Measurements from ENCODE around the gene KITLG.

Gene KITLG

GRCh38 chr12:88458327-88458726 lies 121.9 kb downstream of the KITLG start:
- H3K4me3 ChIP-seq (replicated peaks; ENCODE audit: low read depth, low read length): no peak overlapping the region
- no peak for TF ChIP-seq CTCF (IDR thresholded peaks at IDR 0.05; ENCODE audit: low read length, missing control alignments)
- no peak for DNase-seq (ENCODE audit: low read depth)

GRCh38 chr12:88453323-88453722 lies 126.9 kb downstream of the KITLG start:
- no peak for TF ChIP-seq CTCF (IDR thresholded peaks at IDR 0.05; ENCODE audit: low read length, missing control alignments)
- H3K4me3 ChIP-seq (replicated peaks; ENCODE audit: low read depth, low read length): no peak overlapping the region
- peak; percentile 22 for DNase-seq (ENCODE audit: low read depth)

GRCh38 chr12:88451205-88451604 lies 129.1 kb downstream of the KITLG start:
- no peak overlapping the region for H3K4me3 ChIP-seq (replicated peaks; ENCODE audit: low read depth, low read length)
- DNase-seq (ENCODE audit: low read depth): no peak
- no peak for TF ChIP-seq CTCF (IDR thresholded peaks at IDR 0.05; ENCODE audit: low read length, missing control alignments)

- DNase-seq (ENCODE audit: low read depth): peak; percentile 23
- H3K4me3 ChIP-seq (replicated peaks; ENCODE audit: low read depth, low read length): no peak overlapping the region
- TF ChIP-seq CTCF (IDR thresholded peaks at IDR 0.05; ENCODE audit: low read length, missing control alignments): no peak
These were observed 130.1 kb downstream of the KITLG start for GRCh38 chr12:88450136-88450535.

GRCh38 chr12:88448337-88448915 lies 131.8 kb downstream of the KITLG start:
- no peak for DNase-seq (ENCODE audit: low read depth)
- no peak for TF ChIP-seq CTCF (IDR thresholded peaks at IDR 0.05; ENCODE audit: low read length, missing control alignments)
- H3K4me3 ChIP-seq (replicated peaks; ENCODE audit: low read depth, low read length): no peak overlapping the region

- no peak for DNase-seq (ENCODE audit: low read depth)
- no peak overlapping the region for H3K4me3 ChIP-seq (replicated peaks; ENCODE audit: low read depth, low read length)
- no peak for TF ChIP-seq CTCF (IDR thresholded peaks at IDR 0.05; ENCODE audit: low read length, missing control alignments)
These were observed 134.4 kb downstream of the KITLG start for GRCh38 chr12:88445705-88446394.

GRCh38 chr12:88444481-88444880 lies 135.8 kb downstream of the KITLG start:
- TF ChIP-seq CTCF (IDR thresholded peaks at IDR 0.05; ENCODE audit: low read length, missing control alignments): no peak
- H3K4me3 ChIP-seq (replicated peaks; ENCODE audit: low read depth, low read length): no peak overlapping the region
- DNase-seq (ENCODE audit: low read depth): no peak

Data from fibroblast of pulmonary artery (primary cell).